ENCODE measurements around the gene ARFGAP2.
"Not testable (repeated sequence)": the region's sequence is repeated elsewhere in the genome, so short reads cannot be mapped to it uniquely, and the experiment has no call there.

Gene ARFGAP2

GRCh38 chr11:47123094-47123493, 53.6 kb downstream of the ARFGAP2 start:
- no peaks in the 10 kb centered on the region for H3F3A ChIP-seq (ENCODE audit: low read depth)
- no peak overlapping the region for H2AFZ ChIP-seq (ENCODE audit: low read length)
- H3K79me2 ChIP-seq (ENCODE audit: insufficient read depth, low read length): no peaks in the 10 kb centered on the region
- H4K20me1 ChIP-seq (ENCODE audit: insufficient read depth, low read length, poor library complexity, severe bottlenecking): no peaks in the 10 kb centered on the region
- H3K9ac ChIP-seq (ENCODE audit: low read depth, low read length, poor library complexity, severe bottlenecking): no peak overlapping the region
- H3K36me3 ChIP-seq (ENCODE audit: insufficient read depth, low read length): no peaks in the 10 kb centered on the region
- no peak overlapping the region for H3K4me3 ChIP-seq (ENCODE audit: low read length, poor library complexity, severe bottlenecking)
- H3K27me3 ChIP-seq (ENCODE audit: insufficient read depth, low read length, poor library complexity, severe bottlenecking): no peaks in the 10 kb centered on the region
- H3K4me2 ChIP-seq (ENCODE audit: low read depth, low read length, poor library complexity, severe bottlenecking): no peak overlapping the region
- H3K4me1 ChIP-seq (ENCODE audit: insufficient read depth, low read length, poor library complexity, severe bottlenecking): no peaks in the 10 kb centered on the region
- TF ChIP-seq EZH2phosphoT487 (IDR thresholded peaks at IDR 0.05; ENCODE audit: borderline replicate concordance): no peak
- TF ChIP-seq, protein P1, sequence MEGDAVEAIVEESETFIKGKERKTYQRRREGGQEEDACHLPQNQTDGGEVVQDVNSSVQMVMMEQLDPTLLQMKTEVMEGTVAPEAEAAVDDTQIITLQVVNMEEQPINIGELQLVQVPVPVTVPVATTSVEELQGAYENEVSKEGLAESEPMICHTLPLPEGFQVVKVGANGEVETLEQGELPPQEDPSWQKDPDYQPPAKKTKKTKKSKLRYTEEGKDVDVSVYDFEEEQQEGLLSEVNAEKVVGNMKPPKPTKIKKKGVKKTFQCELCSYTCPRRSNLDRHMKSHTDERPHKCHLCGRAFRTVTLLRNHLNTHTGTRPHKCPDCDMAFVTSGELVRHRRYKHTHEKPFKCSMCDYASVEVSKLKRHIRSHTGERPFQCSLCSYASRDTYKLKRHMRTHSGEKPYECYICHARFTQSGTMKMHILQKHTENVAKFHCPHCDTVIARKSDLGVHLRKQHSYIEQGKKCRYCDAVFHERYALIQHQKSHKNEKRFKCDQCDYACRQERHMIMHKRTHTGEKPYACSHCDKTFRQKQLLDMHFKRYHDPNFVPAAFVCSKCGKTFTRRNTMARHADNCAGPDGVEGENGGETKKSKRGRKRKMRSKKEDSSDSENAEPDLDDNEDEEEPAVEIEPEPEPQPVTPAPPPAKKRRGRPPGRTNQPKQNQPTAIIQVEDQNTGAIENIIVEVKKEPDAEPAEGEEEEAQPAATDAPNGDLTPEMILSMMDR (conservative IDR thresholded peaks at IDR 0.05; ENCODE audit: low read length): no peak
- H3K9me3 ChIP-seq (ENCODE audit: insufficient read depth, low read depth, low read length): no peaks in the 10 kb centered on the region
- H3K9me2 ChIP-seq (replicated peaks; ENCODE audit: low read depth, low read length): no peaks in the 10 kb centered on the region

GRCh38 chr11:47121731-47122130, 54.9 kb downstream of the ARFGAP2 start:
- H3K79me2 ChIP-seq (ENCODE audit: insufficient read depth, low read length): no peaks in the 10 kb centered on the region
- no peaks in the 10 kb centered on the region for H4K20me1 ChIP-seq (ENCODE audit: insufficient read depth, low read length, poor library complexity, severe bottlenecking)
- H3K36me3 ChIP-seq (ENCODE audit: insufficient read depth, low read length): no peaks in the 10 kb centered on the region
- H2AFZ ChIP-seq (ENCODE audit: low read length): no peak overlapping the region
- TF ChIP-seq, protein P1 (conservative IDR thresholded peaks at IDR 0.05; ENCODE audit: low read length): no peak
- TF ChIP-seq EZH2phosphoT487 (IDR thresholded peaks at IDR 0.05; ENCODE audit: borderline replicate concordance): no peak
- no peak overlapping the region for H3K9ac ChIP-seq (ENCODE audit: low read depth, low read length, poor library complexity, severe bottlenecking)
- H3K4me3 ChIP-seq (ENCODE audit: low read length, poor library complexity, severe bottlenecking): no peak overlapping the region
- H3K4me1 ChIP-seq (ENCODE audit: insufficient read depth, low read length, poor library complexity, severe bottlenecking): no peaks in the 10 kb centered on the region
- H3K27me3 ChIP-seq (ENCODE audit: insufficient read depth, low read length, poor library complexity, severe bottlenecking): no peaks in the 10 kb centered on the region
- no peaks in the 10 kb centered on the region for H3K9me2 ChIP-seq (replicated peaks; ENCODE audit: low read depth, low read length)
- no peaks in the 10 kb centered on the region for H3F3A ChIP-seq (ENCODE audit: low read depth)
- H3K4me2 ChIP-seq (ENCODE audit: low read depth, low read length, poor library complexity, severe bottlenecking): no peak overlapping the region
- no peaks in the 10 kb centered on the region for H3K9me3 ChIP-seq (ENCODE audit: insufficient read depth, low read depth, low read length)

DNA sequence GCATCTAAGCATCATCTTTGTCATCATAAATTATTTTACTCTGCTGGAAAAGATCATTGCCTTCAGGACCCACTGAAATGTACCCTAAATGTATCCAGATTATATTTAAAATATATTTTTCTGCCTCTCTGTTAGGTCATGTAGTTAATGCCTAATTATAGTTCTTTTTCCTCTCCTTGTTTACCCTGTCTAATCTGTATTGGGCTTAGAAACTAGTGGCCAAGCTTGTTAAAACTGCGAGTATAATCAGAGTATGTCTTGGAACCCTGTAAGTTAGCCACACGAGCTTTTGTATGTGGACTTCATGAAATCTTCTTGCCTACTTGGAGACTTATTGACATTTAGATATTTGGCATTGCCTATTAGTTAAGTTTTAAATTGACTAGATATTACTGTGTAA, 55.6 kb downstream of the ARFGAP2 start:
- H3K27me3 ChIP-seq (ENCODE audit: insufficient read depth, low read length, poor library complexity, severe bottlenecking): no peaks in the 10 kb centered on the region
- no peak overlapping the region for H3K9ac ChIP-seq (ENCODE audit: low read depth, low read length, poor library complexity, severe bottlenecking)
- no peak overlapping the region for H2AFZ ChIP-seq (ENCODE audit: low read length)
- H3K36me3 ChIP-seq (ENCODE audit: insufficient read depth, low read length): no peaks in the 10 kb centered on the region
- TF ChIP-seq, protein P1 (conservative IDR thresholded peaks at IDR 0.05; ENCODE audit: low read length): no peak
- TF ChIP-seq EZH2phosphoT487 (IDR thresholded peaks at IDR 0.05; ENCODE audit: borderline replicate concordance): no peak
- H3K4me1 ChIP-seq (ENCODE audit: insufficient read depth, low read length, poor library complexity, severe bottlenecking): no peaks in the 10 kb centered on the region
- H3K79me2 ChIP-seq (ENCODE audit: insufficient read depth, low read length): no peaks in the 10 kb centered on the region
- no peaks in the 10 kb centered on the region for H3F3A ChIP-seq (ENCODE audit: low read depth)
- H3K9me2 ChIP-seq (replicated peaks; ENCODE audit: low read depth, low read length): no peaks in the 10 kb centered on the region
- no peak overlapping the region for H3K4me3 ChIP-seq (ENCODE audit: low read length, poor library complexity, severe bottlenecking)
- H4K20me1 ChIP-seq (ENCODE audit: insufficient read depth, low read length, poor library complexity, severe bottlenecking): no peaks in the 10 kb centered on the region
- no peaks in the 10 kb centered on the region for H3K9me3 ChIP-seq (ENCODE audit: insufficient read depth, low read depth, low read length)
- no peak overlapping the region for H3K4me2 ChIP-seq (ENCODE audit: low read depth, low read length, poor library complexity, severe bottlenecking)

GRCh38 chr11:47118958-47119688, 57.6 kb downstream of the ARFGAP2 start:
- H3K27me3 ChIP-seq (ENCODE audit: insufficient read depth, low read length, poor library complexity, severe bottlenecking); H3K79me2 ChIP-seq (ENCODE audit: insufficient read depth, low read length); H3K9me3 ChIP-seq (ENCODE audit: insufficient read depth, low read depth, low read length); H3K4me3 ChIP-seq (ENCODE audit: low read length, poor library complexity, severe bottlenecking); H3K36me3 ChIP-seq (ENCODE audit: insufficient read depth, low read length); H3K4me1 ChIP-seq (ENCODE audit: insufficient read depth, low read length, poor library complexity, severe bottlenecking); H2AFZ ChIP-seq (ENCODE audit: low read length); H4K20me1 ChIP-seq (ENCODE audit: insufficient read depth, low read length, poor library complexity, severe bottlenecking); H3K9me2 ChIP-seq (replicated peaks; ENCODE audit: low read depth, low read length); H3K4me2 ChIP-seq (ENCODE audit: low read depth, low read length, poor library complexity, severe bottlenecking); H3K9ac ChIP-seq (ENCODE audit: low read depth, low read length, poor library complexity, severe bottlenecking); H3F3A ChIP-seq (ENCODE audit: low read depth): not testable (repeated sequence)

Data from Loucy (cell line).